ENCODE data around the gene ZNF280B. TPM values are rescaled to one million over a fixed set of nuclear protein-coding genes. Genes with fewer than 3 reads are reported as not detected.

ZNF280B gene
- total and polyA plus RNA-seq, 10 of the 15 experiments (the other 5 are each of a cell fraction or from before 2014, with no cell fraction given) = 0.28 to 2.2 (median 1.1) TPM

- DNase-seq (ENCODE audit: low read depth, low spot score) (no peak), FAIRE-seq (no peak), ATAC-seq (no peak)
- no peaks in the 10 kb centered on the region for H3K79me2 ChIP-seq (ENCODE audit: control insufficient read depth, insufficient read depth, low read length)
- H3K9me3 ChIP-seq (replicated peaks; ENCODE audit: control insufficient read depth, insufficient read depth, low read length) = no peaks in the 10 kb centered on the region
- CTCF ChIA-PET = interaction anchor here (0.9 to 1.4 kb wide), 4 partner anchors 11 to 56 kb away, joined by 3 to 4 read pairs (median 4); partner anchors contain the start of gene ZNF280B
- no peaks in the 10 kb centered on the region for H4K20me1 ChIP-seq (ENCODE audit: control insufficient read depth, insufficient read depth)
- no peak within 1 kb of the TSS for H2AFZ ChIP-seq (ENCODE audit: control insufficient read depth, low read depth, low read length)
- no peaks in the 10 kb centered on the region for H3K36me3 ChIP-seq (ENCODE audit: control insufficient read depth in 2 of 2, insufficient read depth in 2 of 2, low read length in 1 of 2)
- 68% methylated on average over 12 of the region's 12 CpGs for WGBS (ENCODE audit: insufficient coverage, insufficient replicate concordance, low lambda C conversion rate, missing lambda C conversion rate)
- H3K9ac ChIP-seq (ENCODE audit: control insufficient read depth, insufficient read depth, low read length) = no peak within 1 kb of the TSS
- no peaks in the 10 kb centered on the region for H3K4me1 ChIP-seq (ENCODE audit: control insufficient read depth, insufficient read depth, low read length)
- no peak for TF ChIP-seq IRF5 (IDR thresholded peaks at IDR 0.05; ENCODE audit: borderline replicate concordance)
- TF ChIP-seq RELA (IDR thresholded peaks at IDR 0.05; ENCODE audit: borderline replicate concordance, partially characterized antibody) = no peak
- no peak within 1 kb of the TSS for H3K4me2 ChIP-seq (ENCODE audit: control insufficient read depth, insufficient read depth)
- SMC1A ChIA-PET (ENCODE audit: uncharacterized antibody, unreplicated experiment) = interaction anchor here (0.6 to 0.8 kb wide), 2 partner anchors 9 to 96 kb away, joined by 3 read pairs; no protein-coding TSS in a partner anchor
- RAD21 ChIA-PET (ENCODE audit: unreplicated experiment) = interaction anchor here (1.2 kb wide), 1 partner anchor 19 kb away, joined by 3 read pairs; no protein-coding TSS in a partner anchor
- in situ Hi-C loops (cut with MboI) = no loop called here
- no peak within 1 kb of the TSS for H3K27ac ChIP-seq (ENCODE audit: control insufficient read depth, insufficient read depth)
- intact Hi-C loops (cut with micrococcal nuclease; ENCODE audit: unreplicated experiment) = no loop called here
- no peaks in the 10 kb centered on the region for H3K27me3 ChIP-seq (replicated peaks in 1 of 2; ENCODE audit: control insufficient read depth in 2 of 2, insufficient read depth in 2 of 2, low read length in 1 of 2)
- POLR2A ChIA-PET = interaction anchor here (1.2 kb wide), 1 partner anchor 11 kb away, joined by 4 read pairs; the partner anchor contains the start of gene ZNF280B
- no TSS peak for BruUV-seq (replicated peaks)
- no peak within 1 kb of the TSS for H3K4me3 ChIP-seq
Measured at GRCh38 chr22:22520020-22520656, 11.6 kb upstream of the ZNF280B start, which contains the start of gene ZNF280A. Gene ZNF280A (minus strand): TSS chr22:22520270. CDS start chr22:22515630, 4,640 bp downstream.

- SMC1A ChIA-PET (ENCODE audit: uncharacterized antibody, unreplicated experiment) = interaction anchor here (0.6 to 0.8 kb wide), 2 partner anchors 8 to 96 kb away, joined by 3 read pairs; no protein-coding TSS in a partner anchor
- no peaks in the 10 kb centered on the region for H3K36me3 ChIP-seq (ENCODE audit: control insufficient read depth in 2 of 2, insufficient read depth in 2 of 2, low read length in 1 of 2)
- H3K79me2 ChIP-seq (ENCODE audit: control insufficient read depth, insufficient read depth, low read length) = no peaks in the 10 kb centered on the region
- in situ Hi-C loops (cut with MboI) = no loop called here
- H4K20me1 ChIP-seq (ENCODE audit: control insufficient read depth, insufficient read depth) = no peaks in the 10 kb centered on the region
- intact Hi-C loops (cut with micrococcal nuclease; ENCODE audit: unreplicated experiment) = no loop called here
- ATAC-seq (no peak), FAIRE-seq (no peak), DNase-seq (ENCODE audit: low read depth, low spot score) (no peak)
- TF ChIP-seq CHD1 (IDR thresholded peaks at IDR 0.05; ENCODE audit: low read depth, low read length) (no peak), ATF3 (IDR thresholded peaks at IDR 0.05; ENCODE audit: borderline replicate concordance, extremely low read depth, low read depth, low read length) (no peak)
- no peaks in the 10 kb centered on the region for H3K4me1 ChIP-seq (ENCODE audit: control insufficient read depth, insufficient read depth, low read length)
- no peak overlapping the region for H3K4me3 ChIP-seq
- H3K27ac ChIP-seq (ENCODE audit: control insufficient read depth, insufficient read depth) = no peak overlapping the region
- no peaks in the 10 kb centered on the region for H3K27me3 ChIP-seq (replicated peaks in 1 of 2; ENCODE audit: control insufficient read depth in 2 of 2, insufficient read depth in 2 of 2, low read length in 1 of 2)
- 58% methylated on average over 5 of the region's 5 CpGs for WGBS (ENCODE audit: insufficient coverage, insufficient replicate concordance, low lambda C conversion rate, missing lambda C conversion rate)
- POLR2A ChIA-PET = interaction anchor here (1.2 kb wide), 1 partner anchor 11 kb away, joined by 4 read pairs; the partner anchor contains the start of gene ZNF280B
- RAD21 ChIA-PET (ENCODE audit: unreplicated experiment) = interaction anchor here (1.2 kb wide), 1 partner anchor 19 kb away, joined by 3 read pairs; no protein-coding TSS in a partner anchor
- no peaks in the 10 kb centered on the region for H3K9me3 ChIP-seq (replicated peaks; ENCODE audit: control insufficient read depth, insufficient read depth, low read length)
- BruUV-seq (replicated peaks) = no TSS peak
- CTCF ChIA-PET = interaction anchor here (1.1 to 1.4 kb wide), 2 partner anchors 11 to 55 kb away, joined by 4 read pairs; partner anchors contain the start of gene ZNF280B
- no peak overlapping the region for H3K9ac ChIP-seq (ENCODE audit: control insufficient read depth, insufficient read depth, low read length)
- no peak overlapping the region for H3K4me2 ChIP-seq (ENCODE audit: control insufficient read depth, insufficient read depth)
- no peak overlapping the region for H2AFZ ChIP-seq (ENCODE audit: control insufficient read depth, low read depth, low read length)
Measured at GRCh38 chr22:22519591-22519990, 11.0 kb upstream of the ZNF280B start.

All from GM12878 (cell line).